CMK (cell line): ENCODE data around the gene GNA12.

ENCODE experiments used
- DNase-seq: peaks from one replicate; pipeline ENCODE4 v3.0.0-alpha.2; 2010; ENCODE audit warnings: low read depth

The GNA12 gene

DNA sequence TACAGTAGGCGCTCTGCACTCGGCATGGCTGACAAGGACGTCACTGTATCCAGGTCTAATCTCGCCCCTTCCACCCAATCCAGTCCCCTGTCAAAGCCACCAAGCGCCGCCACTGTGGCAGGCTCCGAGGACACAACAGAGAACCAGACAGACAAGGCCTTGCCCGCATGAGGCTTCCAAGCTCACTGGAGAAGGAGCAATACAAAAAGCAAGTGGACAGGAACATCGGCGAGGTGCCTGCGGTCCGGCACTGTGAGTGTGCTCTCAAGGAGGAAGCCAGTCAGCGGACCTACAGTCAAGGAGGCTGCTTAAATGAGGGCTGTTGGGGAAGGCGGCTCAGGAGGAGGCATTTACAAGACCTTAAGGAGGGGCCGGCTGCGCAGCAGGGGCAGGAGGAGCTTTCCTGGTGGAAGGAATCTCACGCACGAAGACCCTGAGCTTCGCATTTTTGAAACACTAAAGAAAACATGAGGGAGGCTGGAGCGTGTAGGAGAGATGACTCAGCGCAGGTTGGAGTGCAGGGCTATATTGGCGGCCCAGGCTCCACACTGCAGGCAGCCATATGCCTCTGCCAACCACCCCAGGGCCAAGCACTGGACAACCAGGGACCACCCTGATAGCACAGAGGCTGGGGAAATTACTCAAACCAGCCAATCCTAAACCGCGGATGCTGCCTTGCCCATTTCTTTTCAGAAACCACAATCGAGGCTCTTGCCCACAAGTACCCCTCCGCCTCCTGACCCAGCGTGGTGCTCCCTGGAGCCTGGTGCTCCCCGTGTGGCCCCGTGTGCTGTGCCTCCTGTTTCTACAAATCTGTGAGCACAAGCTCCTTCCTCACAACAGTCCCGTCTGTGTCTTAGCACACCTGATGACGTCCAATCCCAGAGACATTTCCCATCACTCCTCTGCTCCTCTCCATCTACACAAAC lies 28.9 kb downstream of the GNA12 start:
- no peak for DNase-seq

DNA sequence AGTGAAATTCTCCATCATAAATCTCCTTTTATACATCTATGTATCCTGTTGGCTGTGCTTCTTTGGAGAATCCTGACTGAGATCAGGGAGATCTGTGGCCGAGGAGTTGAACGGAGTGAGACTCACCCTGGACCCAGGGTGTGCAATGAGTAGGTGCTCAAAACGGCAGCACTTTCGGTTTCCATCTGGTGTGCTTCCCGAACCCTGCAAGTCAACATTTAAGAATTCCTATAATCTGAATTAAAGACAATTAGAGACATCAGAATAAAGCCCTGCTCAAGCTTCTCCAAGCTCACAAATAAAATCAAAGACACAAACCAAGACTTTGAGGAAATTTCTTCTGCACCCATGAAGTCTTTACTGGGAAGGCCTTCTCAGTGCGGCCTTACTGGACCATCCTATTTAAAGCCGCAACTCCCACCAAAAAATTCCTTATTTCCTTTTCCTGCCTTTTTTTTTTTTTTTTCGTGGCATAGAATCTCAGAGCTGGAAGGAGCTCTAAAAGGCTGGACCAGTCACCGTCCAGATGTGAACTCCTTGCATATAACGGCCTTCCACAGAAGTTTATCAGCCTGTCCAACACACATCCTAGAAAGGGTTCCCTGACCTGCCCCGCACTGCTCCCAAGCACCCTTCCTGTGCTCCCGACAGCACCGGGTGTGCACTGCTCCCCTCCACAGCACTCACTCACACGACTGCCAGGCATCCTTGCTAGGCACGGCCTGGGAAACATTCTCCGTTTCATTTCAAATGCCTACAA lies 29.7 kb downstream of the GNA12 start:
- DNase-seq: no peak

DNA sequence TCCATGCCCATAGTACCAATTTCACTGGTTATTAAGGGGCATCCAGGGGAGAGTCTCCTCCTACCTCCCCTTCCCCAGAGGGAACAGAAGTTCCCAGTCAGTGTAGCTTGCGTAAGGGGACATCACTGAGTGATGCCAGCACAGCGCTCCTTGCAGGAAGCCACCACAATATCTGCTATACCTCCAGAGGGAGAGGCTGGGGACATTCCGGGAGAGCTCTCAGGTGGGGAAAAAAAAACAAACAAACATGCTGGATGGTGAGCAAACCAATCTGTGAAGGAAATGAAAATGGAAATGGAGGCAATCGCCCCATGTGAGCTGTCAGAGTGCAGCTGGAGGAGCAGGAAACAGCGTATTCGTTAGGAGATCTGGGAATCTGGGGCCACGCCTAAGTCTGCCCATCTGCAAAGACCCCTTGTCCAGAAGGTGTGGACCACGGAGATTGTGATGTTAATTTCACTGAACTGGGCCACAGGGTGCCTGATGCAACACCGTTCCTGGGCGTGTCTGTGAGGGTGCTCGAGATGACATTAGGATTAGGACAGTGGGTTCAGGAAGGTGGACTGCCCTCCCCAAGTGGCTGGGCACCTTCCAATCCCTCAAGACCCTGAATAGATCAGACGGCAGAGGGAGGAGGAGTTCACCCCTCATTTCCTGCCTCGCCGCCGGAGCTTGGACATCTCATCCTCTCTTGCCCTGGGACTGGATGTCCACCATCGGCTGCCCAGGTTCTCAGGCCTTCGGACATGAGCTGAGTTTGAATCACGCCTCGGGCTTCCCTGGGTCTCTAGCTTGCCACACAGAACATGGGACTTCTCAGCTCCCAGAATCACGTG lies 30.5 kb downstream of the GNA12 start:
- no peak for DNase-seq

GRCh38 chr7:2812831-2813230 lies 31.3 kb downstream of the GNA12 start:
- no peak for DNase-seq

DNA sequence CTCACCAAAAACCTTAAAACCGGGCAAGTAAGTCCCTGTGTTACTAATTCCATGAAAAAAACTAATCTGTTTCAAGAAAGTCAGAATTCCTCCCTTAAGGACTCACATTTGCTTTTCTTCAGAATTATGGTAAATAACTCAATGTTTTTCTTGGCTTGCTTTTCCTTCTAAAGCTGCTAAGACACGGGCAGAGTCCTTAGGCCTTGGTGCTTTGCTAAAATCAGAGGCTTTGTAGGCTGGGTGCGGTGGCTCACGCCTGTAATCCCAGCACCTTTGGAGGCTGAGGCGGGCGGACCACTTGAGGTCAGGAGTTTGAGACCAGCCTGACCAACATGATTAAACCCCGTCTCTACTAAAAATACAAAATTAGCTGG lies 32.0 kb downstream of the GNA12 start:
- no peak for DNase-seq

DNA sequence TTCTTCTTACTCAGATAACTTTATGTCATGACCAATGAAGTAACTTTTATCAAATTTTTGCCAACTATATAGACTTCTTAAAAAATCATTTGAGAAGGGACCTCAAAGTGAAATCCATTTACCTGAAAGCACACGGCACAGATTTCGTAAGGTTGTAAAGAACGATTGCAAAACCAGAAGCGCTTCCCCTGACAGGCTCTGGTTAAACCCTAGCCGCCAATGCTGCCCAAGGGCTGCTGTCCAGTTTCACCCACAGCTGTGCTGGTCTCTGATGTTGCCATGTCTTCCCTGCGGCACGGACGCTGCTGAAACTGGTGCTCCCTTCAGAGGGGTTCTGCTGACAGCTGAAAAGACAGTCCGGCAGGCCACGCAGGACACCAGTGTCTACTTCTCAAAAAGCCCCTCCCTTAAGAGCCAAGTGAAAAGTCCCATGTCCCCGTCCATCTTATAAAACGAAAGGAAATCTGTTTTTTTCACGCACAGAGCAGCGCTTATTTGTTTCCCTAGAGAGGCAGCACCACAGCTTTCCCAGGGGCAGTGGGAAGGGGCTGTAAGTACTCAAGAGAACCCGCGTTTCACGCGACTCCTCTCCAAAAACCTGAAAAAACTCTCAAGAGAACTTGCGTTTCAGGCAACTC lies 32.5 kb downstream of the GNA12 start:
- DNase-seq: no peak

- no peak for DNase-seq
Measured at GRCh38 chr7:2810682-2811415, 33.3 kb downstream of the GNA12 start.

DNA sequence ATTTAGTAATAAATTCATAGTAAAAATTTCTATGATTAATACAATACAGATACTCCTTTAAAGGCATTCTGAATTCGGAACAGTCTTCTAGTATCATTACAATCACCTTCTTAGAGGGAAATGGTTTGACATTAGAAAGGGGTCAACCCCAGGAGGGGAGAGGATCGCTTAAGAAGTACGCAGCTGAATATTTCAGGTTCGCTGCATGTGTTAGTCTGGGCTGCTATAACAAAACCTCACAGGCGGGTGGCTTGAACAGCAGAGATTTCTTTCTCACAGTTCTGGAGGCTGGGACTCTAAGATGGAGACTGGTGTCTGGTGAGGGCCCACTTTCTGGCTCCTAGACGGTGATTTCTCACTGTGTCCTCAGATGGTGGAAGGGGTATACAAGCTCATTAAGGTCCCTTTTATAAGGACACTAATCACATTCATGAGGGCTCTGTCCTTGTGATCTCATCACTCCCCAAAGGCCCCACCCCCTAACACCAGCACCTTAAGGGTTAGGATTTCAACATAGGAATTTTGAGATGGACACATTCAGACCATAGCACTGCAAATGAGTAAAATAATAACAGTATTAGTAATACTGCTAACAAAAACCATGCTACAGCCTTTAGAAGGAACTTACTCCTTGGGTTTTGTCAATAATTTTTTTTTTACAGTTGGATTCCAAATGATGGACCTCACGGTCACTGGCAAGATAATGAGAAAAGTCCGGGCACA lies 34.0 kb downstream of the GNA12 start:
- no peak for DNase-seq

- no peak for DNase-seq
Measured at GRCh38 chr7:2808891-2809665, 35.0 kb downstream of the GNA12 start.

DNA sequence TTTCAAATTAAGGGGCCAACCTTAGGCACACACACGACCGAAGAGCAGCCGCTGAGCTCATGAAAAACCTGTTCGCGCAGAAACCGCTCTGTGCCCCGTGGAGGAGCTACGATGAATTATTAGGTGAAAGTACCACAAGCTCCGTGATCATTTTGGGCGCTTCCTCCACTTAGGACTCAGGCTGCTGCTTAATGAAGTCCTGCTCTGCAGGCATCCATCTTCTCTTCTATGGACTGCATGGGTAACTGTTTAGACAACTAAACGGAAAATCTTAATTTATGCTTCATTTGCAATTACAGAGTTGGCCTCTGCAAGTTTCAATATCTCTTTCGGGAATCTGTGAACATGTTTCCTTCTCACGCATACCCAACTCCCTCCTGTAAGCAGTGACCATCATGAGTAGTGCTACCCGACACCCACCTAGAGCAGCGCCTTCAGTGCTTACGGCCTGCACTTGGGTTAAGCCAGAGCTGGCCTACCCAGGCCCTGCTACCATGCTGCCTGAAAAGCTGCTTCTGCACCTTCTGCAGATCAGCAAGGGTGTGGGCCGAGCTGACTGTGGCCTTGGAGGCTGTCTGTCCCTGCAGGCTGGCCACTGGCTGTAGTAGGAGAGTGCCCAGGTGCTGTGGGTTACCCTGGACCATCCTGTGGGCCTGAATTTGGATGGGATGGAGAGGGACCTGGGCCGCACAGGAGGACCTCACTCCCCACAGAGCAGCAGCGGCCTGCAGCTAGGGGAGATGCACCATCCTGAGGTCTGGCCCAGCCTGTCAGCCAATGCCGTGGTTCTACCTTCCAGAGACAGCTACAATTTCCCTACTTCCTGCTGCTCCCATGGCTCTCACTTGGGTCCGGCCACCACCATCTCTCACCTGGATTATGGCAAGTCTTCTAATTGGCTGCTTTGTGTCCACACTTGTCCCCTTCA lies 36.0 kb downstream of the GNA12 start:
- DNase-seq: no peak

DNA sequence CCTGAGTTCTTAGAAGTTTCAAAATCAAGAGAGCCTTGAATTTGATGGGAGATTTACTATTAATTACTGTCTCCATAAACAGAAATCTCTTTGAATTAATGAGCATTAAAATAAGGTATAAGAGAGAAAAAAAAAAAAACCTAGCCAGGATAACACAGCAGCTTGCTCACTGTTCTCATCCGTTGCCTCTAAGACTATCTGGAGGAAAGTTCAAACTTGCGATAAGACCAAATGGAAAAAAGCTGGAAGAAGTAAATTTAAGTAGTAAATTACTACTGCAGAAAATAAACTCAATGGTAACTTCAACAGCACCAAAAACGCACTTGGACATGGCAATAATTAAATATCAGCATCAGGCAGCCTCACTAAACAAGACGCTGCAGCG lies 36.7 kb downstream of the GNA12 start:
- DNase-seq: no peak

GRCh38 chr7:2806571-2806970 lies 37.5 kb downstream of the GNA12 start:
- no peak for DNase-seq

DNA sequence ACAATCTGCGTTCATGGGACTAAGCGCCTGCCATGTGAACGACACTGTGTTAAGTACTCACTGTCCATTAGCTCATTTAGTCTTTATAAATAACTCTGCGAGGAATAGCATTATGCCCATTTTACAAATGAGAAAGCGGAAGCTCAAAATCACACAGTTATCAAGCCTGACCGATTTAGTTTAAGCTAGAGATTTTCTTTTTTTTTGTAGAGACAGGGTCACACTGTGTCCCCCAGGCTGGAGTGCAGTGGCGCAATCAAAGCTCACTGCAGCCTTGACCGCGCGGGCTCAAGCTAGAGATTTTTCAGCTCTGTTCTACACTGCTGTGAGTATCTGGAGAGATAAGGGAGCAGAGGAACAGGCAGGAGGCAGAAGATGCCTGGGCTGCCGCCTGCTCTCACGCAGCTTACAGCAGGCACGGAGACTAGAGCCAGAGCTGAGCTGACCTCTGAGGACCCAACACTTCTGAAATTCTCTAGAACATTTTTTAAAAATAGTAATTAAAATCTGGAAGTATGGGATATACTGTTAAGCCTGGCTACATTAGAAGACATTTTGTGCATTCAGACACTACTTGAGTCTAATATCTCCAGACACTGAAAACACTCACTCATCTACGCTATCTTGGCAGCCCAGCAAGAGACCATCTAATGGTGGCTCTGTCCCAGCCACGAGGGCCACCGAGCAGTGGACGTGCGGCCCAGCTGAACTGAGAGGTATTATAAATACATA lies 38.7 kb downstream of the GNA12 start:
- DNase-seq: no peak

DNA sequence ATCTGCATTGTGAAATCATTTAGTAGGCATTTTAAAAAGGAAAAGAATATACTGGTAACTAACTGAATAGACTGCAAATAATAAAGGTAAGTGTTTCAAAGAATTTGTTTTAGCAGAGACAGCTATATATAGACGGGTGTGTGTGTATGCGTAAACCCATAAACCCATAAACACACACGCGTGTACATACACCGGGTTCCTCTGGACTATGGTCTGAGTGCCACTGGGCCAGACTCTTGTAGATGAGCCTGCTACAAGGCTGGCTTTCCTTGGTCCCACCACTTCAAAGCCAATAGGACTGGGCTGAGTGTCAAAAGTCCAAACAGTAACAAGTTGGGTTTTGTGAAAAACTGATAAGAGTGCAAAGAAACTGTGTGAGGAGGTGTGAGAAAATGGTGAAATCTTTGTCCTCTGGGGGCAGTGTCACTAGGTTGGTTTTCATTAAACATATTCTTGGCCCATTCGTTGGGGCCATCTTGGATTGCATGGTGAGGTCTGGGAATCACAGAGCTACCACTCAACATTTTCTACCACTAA lies 39.8 kb downstream of the GNA12 start:
- DNase-seq: no peak

DNA sequence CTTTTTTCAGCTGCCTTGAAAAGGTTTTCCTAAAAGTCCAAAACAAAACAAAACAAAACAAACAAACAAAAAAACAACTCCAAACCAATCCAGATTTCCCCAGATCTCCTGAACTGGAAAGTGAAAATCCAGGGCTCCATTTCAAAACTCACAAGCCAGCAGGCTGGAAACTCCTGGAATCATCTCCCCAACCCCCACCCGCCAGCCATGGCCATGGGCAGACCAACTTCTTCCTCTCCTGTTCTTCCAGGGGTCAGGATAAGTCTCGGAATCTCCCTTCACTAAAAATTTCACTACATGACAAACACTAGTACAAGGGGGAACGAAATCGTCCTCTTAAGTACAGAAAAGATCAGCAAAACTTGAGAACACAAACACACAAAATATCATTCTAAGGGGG lies 40.4 kb downstream of the GNA12 start:
- DNase-seq: no peak

GRCh38 chr7:2803342-2803692 lies 40.8 kb downstream of the GNA12 start:
- no peak for DNase-seq

DNA sequence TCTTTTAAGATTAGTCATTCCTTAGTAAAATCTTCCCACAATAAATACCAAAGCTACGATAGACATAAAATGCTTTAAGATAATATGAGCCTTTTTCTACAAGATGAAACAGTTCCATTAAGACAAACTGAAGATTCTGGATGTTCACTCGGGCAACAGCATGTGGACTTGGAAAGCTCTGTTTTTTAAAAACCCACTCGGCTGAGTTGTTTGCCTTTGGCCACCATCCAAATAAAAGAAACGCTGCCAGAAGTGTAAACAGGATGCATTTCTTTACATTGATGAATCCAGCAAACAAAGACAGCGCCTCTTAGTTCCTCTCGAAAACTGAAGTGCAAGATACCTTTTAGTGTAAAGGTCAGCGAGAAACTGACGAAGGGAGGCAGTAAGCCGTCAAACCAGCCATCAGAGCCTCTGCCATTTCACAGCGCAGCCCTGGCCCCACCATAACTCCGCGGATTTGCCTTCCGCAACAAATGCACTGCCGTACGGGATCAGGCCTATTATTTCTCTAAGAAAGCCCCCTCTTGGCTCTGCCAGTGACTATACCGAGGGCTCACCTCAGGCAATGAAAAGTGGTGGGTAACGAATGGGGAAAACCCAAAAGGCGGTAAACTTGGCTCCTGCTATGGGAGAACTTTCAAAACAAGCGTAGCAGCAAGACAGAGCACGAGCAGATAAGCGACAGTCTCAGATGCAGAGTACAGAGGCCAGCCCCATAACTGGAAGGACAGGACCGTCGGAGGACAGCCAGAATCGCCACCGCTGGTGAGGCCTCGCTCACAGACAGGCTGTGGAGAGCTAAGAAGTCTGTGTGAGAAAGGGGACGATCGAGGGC lies 41.4 kb downstream of the GNA12 start:
- DNase-seq: no peak
